ENCODE data around the gene RPS26. TPM values are rescaled to one million over a fixed set of nuclear protein-coding genes. Genes with fewer than 3 reads are reported as not detected.

Gene RPS26
- total and polyA plus RNA-seq, 2 of the 13 experiments (the other 11 are each of a cell fraction or from before 2014, with no cell fraction given) = 150 to 421 TPM

DNA sequence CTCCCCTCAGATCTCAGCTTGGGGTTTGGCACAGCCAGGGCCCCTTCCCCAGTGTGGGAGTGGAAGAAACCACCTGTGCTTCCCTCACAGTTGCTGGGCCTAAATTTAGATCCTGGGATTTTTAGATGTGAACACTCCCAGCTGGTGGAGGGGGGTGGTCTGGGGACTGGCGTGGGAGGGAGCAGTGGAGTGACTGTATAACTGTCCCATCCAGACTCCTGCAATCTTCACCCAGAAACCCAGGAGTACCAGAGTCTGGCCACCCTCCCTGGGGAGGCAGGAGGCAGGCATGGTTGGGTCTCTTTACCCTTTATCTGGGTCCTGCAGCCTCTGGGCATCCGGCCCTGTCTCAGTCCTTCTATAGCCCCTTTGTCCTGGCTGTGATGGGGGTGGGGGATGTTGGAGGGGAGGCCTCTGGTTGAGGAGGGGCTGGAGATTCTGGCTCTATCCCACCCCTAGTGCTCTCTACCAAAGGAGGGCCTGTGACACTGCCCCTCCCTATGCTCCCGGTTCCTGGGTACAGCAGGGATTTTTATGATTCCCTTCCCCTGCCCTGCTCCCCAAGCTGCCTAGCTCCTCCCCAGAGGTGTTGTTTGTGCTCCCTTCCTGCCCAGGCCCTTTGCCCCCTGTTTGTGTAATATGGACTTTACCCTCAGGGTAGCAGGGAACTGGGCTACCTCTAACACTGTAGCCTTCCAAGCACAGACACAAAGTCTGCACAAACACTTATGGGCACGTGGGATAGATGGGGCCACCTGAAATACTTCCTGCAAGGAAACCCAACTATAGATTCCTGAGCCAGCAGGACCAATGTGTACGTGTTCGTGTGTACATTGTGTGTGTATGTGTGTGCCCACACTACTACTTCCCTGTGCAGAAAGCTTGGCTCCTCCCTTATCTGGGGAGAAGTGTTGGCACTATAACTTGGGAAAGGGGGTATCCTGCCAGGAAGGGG is 40.0 kb downstream of the RPS26 start (continued):
- TF ChIP-seq, protein P1, sequence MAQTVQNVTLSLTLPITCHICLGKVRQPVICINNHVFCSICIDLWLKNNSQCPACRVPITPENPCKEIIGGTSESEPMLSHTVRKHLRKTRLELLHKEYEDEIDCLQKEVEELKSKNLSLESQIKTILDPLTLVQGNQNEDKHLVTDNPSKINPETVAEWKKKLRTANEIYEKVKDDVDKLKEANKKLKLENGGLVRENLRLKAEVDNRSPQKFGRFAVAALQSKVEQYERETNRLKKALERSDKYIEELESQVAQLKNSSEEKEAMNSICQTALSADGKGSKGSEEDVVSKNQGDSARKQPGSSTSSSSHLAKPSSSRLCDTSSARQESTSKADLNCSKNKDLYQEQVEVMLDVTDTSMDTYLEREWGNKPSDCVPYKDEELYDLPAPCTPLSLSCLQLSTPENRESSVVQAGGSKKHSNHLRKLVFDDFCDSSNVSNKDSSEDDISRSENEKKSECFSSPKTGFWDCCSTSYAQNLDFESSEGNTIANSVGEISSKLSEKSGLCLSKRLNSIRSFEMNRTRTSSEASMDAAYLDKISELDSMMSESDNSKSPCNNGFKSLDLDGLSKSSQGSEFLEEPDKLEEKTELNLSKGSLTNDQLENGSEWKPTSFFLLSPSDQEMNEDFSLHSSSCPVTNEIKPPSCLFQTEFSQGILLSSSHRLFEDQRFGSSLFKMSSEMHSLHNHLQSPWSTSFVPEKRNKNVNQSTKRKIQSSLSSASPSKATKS (CRISPR knock-in tag; IDR thresholded peaks at IDR 0.05) = 0 out of 2 replicates have a peak, but pooled peaks have one; percentile 27
- TF ChIP-seq, protein P2, sequence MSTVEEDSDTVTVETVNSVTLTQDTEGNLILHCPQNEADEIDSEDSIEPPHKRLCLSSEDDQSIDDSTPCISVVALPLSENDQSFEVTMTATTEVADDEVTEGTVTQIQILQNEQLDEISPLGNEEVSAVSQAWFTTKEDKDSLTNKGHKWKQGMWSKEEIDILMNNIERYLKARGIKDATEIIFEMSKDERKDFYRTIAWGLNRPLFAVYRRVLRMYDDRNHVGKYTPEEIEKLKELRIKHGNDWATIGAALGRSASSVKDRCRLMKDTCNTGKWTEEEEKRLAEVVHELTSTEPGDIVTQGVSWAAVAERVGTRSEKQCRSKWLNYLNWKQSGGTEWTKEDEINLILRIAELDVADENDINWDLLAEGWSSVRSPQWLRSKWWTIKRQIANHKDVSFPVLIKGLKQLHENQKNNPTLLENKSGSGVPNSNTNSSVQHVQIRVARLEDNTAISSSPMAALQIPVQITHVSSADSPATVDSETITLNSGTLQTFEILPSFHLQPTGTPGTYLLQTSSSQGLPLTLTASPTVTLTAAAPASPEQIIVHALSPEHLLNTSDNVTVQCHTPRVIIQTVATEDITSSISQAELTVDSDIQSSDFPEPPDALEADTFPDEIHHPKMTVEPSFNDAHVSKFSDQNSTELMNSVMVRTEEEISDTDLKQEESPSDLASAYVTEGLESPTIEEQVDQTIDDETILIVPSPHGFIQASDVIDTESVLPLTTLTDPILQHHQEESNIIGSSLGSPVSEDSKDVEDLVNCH (CRISPR knock-in tag; IDR thresholded peaks at IDR 0.05) = no peak
- TF ChIP-seq, protein P3, sequence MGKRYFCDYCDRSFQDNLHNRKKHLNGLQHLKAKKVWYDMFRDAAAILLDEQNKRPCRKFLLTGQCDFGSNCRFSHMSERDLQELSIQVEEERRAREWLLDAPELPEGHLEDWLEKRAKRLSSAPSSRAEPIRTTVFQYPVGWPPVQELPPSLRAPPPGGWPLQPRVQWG (CRISPR knock-in tag; IDR thresholded peaks at IDR 0.05; ENCODE audit: borderline replicate concordance, low read depth) = no peak
- TF ChIP-seq, protein P4, sequence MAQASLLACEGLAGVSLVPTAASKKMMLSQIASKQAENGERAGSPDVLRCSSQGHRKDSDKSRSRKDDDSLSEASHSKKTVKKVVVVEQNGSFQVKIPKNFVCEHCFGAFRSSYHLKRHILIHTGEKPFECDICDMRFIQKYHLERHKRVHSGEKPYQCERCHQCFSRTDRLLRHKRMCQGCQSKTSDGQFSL (CRISPR knock-in tag; IDR thresholded peaks at IDR 0.05) = no peak; the same call in 1 of the 2 replicates
- TF ChIP-seq, protein P5, sequence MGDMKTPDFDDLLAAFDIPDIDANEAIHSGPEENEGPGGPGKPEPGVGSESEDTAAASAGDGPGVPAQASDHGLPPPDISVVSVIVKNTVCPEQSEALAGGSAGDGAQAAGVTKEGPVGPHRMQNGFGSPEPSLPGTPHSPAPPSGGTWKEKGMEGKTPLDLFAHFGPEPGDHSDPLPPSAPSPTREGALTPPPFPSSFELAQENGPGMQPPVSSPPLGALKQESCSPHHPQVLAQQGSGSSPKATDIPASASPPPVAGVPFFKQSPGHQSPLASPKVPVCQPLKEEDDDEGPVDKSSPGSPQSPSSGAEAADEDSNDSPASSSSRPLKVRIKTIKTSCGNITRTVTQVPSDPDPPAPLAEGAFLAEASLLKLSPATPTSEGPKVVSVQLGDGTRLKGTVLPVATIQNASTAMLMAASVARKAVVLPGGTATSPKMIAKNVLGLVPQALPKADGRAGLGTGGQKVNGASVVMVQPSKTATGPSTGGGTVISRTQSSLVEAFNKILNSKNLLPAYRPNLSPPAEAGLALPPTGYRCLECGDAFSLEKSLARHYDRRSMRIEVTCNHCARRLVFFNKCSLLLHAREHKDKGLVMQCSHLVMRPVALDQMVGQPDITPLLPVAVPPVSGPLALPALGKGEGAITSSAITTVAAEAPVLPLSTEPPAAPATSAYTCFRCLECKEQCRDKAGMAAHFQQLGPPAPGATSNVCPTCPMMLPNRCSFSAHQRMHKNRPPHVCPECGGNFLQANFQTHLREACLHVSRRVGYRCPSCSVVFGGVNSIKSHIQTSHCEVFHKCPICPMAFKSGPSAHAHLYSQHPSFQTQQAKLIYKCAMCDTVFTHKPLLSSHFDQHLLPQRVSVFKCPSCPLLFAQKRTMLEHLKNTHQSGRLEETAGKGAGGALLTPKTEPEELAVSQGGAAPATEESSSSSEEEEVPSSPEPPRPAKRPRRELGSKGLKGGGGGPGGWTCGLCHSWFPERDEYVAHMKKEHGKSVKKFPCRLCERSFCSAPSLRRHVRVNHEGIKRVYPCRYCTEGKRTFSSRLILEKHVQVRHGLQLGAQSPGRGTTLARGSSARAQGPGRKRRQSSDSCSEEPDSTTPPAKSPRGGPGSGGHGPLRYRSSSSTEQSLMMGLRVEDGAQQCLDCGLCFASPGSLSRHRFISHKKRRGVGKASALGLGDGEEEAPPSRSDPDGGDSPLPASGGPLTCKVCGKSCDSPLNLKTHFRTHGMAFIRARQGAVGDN (CRISPR knock-in tag; IDR thresholded peaks at IDR 0.05) = peak; percentile 63
- TF ChIP-seq MEF2D (CRISPR knock-in tag; IDR thresholded peaks at IDR 0.05) = peak; percentile 97
- peak; percentile 93 for TF ChIP-seq SMYD3 (CRISPR knock-in tag; IDR thresholded peaks at IDR 0.05)
- peak; percentile 90 for TF ChIP-seq DMAP1 (CRISPR knock-in tag; IDR thresholded peaks at IDR 0.05)
- TF ChIP-seq HNRNPLL (IDR thresholded peaks at IDR 0.05; ENCODE audit: low read depth, low read length, poor library complexity, severe bottlenecking) = no peak
- peak; percentile 93; the same call in 1 of the 2 replicates for TF ChIP-seq KLF9 (CRISPR knock-in tag; IDR thresholded peaks at IDR 0.05; ENCODE audit: low read depth)
- peak; percentile 66; the same call in 1 of the 2 replicates for TF ChIP-seq ZSCAN22 (CRISPR knock-in tag; IDR thresholded peaks at IDR 0.05)
- TF ChIP-seq, protein P6, sequence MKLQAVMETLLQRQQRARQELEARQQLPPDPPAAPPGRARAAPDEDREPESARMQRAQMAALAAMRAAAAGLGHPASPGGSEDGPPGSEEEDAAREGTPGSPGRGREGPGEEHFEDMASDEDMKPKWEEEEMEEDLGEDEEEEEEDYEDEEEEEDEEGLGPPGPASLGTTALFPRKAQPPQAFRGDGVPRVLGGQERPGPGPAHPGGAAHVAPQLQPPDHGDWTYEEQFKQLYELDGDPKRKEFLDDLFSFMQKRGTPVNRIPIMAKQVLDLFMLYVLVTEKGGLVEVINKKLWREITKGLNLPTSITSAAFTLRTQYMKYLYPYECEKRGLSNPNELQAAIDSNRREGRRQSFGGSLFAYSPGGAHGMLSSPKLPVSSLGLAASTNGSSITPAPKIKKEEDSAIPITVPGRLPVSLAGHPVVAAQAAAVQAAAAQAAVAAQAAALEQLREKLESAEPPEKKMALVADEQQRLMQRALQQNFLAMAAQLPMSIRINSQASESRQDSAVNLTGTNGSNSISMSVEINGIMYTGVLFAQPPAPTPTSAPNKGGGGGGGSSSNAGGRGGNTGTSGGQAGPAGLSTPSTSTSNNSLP (IDR thresholded peaks at IDR 0.05; ENCODE audit: low read depth, low read length) = peak; percentile 22; the same call in 1 of the 2 replicates
- TF ChIP-seq MBD4 (IDR thresholded peaks at IDR 0.05; ENCODE audit: borderline replicate concordance, low read length) = peak; percentile 92; the same call in 1 of the 2 replicates
